B cell (primary cell): Measurements from ENCODE around the gene CELF2. TPM values are rescaled to one million over a fixed set of nuclear protein-coding genes. Genes with fewer than 3 reads are reported as not detected.

Experiments
- ATAC-seq: fragments of 200-7000 bp; cut with Tn5 transposase; one replicate; pipeline ENCODE4 v1.10.0; 2021; ENCODE audit warnings: low read depth, mild to moderate bottlenecking, moderate number of reproducible peaks, moderate library complexity
- CTCF ChIA-PET: fragments of 350-600 bp; sonication (Branson Sonifier 250); formaldehyde crosslinking; loops from one replicate; lab custom pipeline; 2021; ENCODE audit warnings: antibody characterized with exemption, inconsistent platforms; lab: Charles Lee
- POLR2A ChIA-PET: fragments of 350-600 bp; sonication (Branson Sonifier 250); formaldehyde crosslinking; loops from one replicate; lab custom pipeline; 2021; ENCODE audit warnings: antibody characterized with exemption; lab: Charles Lee
- DNase-seq: peaks from one replicate; pipeline ENCODE4 v3.0.0; 2013
- H2AFZ ChIP-seq: 2 replicates; pipeline ENCODE4 v1.6.1; 2012; ENCODE audit warnings: mild to moderate bottlenecking, low read depth, low read length; ENCODE audit not compliant: insufficient read depth, poor library complexity, severe bottlenecking
- H3K27ac ChIP-seq, 2 donors: 1 replicate in 1 of 2; 2 replicates in 1 of 2; pipeline ENCODE4 v1.5.1; 2012 to 2013; ENCODE audit warnings: low read length in 2 of 2, mild to moderate bottlenecking in 2 of 2, moderate library complexity in 1 of 2
- H3K27me3 ChIP-seq, 4 experiments: fragments of 200-600 bp in 1 of 4; sonication (generic) in 1 of 4; replicated peaks in 1 of 4; 1 replicate in 2 of 4; 2 replicates in 2 of 4; pipeline versions ENCODE4 v1.6.1 to v1.7.0; 2013 to 2016; ENCODE audit warnings: low read length in 3 of 4, mild to moderate bottlenecking in 2 of 4, mixed read lengths in 1 of 4, moderate library complexity in 1 of 4; ENCODE audit not compliant: insufficient read depth in 4 of 4, control insufficient read depth in 3 of 4; ENCODE audit errors: control extremely low read depth in 1 of 4
- H3K36me3 ChIP-seq, 2 experiments: replicated peaks in 1 of 2; 1 replicate in 1 of 2; 2 replicates in 1 of 2; pipeline versions ENCODE4 v1.6.1 to v1.7.1; 2013; ENCODE audit warnings: low read length in 1 of 2; ENCODE audit not compliant: insufficient read depth in 2 of 2, control insufficient read depth in 1 of 2; ENCODE audit errors: control extremely low read depth in 1 of 2, extremely low read depth in 1 of 2
- H3K4me1 ChIP-seq, 2 donors: fragments of 200-600 bp in 1 of 2; sonication (generic) in 1 of 2; 1 replicate in 1 of 2; 2 replicates in 1 of 2; pipeline versions ENCODE4 v1.5.1 to v1.6.1; 2013 to 2017; ENCODE audit warnings: low read length in 2 of 2; ENCODE audit not compliant: control insufficient read depth in 2 of 2, insufficient read depth in 2 of 2
- H3K4me2 ChIP-seq: replicated peaks from 2 replicates; pipeline ENCODE3; 2012; ENCODE audit warnings: mild to moderate bottlenecking, low read depth, low read length; ENCODE audit not compliant: poor library complexity, severe bottlenecking
- H3K4me3 ChIP-seq, 5 experiments: fragments of 200-600 bp in 1 of 5; sonication (generic) in 1 of 5; 1 replicate in 3 of 5; 2 replicates in 2 of 5; pipeline versions ENCODE4 v1.5.1 to v1.7.0; 2011 to 2016; ENCODE audit warnings: low read length in 4 of 5, mild to moderate bottlenecking in 4 of 5, low read depth in 2 of 5, control low read depth in 1 of 5, moderate library complexity in 1 of 5; ENCODE audit not compliant: insufficient read depth in 1 of 5; ENCODE audit errors: control extremely low read depth in 1 of 5, extremely low read depth in 1 of 5
- H3K79me2 ChIP-seq: fragments of 200-600 bp; sonication (generic); one replicate; pipeline ENCODE4 v1.6.0; 2016; ENCODE audit warnings: low read length; ENCODE audit not compliant: control insufficient read depth, insufficient read depth
- H3K9ac ChIP-seq: fragments of 200-600 bp; sonication (generic); 2 replicates; pipeline ENCODE4 v1.6.1; 2017; ENCODE audit warnings: mild to moderate bottlenecking, low read length, moderate library complexity
- H3K9me3 ChIP-seq, 3 donors: one replicate each; pipeline versions ENCODE4 v1.6.1 to v1.7.1; 2013; ENCODE audit warnings: low read length in 2 of 3; ENCODE audit not compliant: control insufficient read depth in 2 of 3, insufficient read depth in 1 of 3; ENCODE audit errors: control extremely low read depth in 1 of 3
- H4K20me1 ChIP-seq: 2 replicates; pipeline ENCODE4 v1.6.0; 2012; ENCODE audit warnings: mild to moderate bottlenecking, low read length; ENCODE audit not compliant: insufficient read depth, control insufficient read depth, poor library complexity, severe bottlenecking
- H3K27ac Mint-ChIP-seq: one replicate; pipeline ENCODE4 v1.8.0; 2021; ENCODE audit warnings: mixed read lengths
- H3K27me3 Mint-ChIP-seq: one replicate; pipeline ENCODE4 v1.8.0; 2021; ENCODE audit warnings: mixed read lengths
- H3K4me1 Mint-ChIP-seq: one replicate; pipeline ENCODE4 v1.8.0; 2021; ENCODE audit warnings: mixed read lengths
- H3K4me3 Mint-ChIP-seq: one replicate; pipeline ENCODE4 v1.8.0; 2021; ENCODE audit warnings: mixed read lengths
- H3K9me3 Mint-ChIP-seq: one replicate; pipeline ENCODE4 v1.8.0; 2022; ENCODE audit warnings: mixed read lengths; ENCODE audit not compliant: insufficient read depth
- CTCF ChIP-seq: fragments of 200-600 bp; IDR thresholded peaks from one replicate; pipeline ENCODE4 v1.8.0; 2022; ENCODE audit warnings: antibody characterized with exemption, mild to moderate bottlenecking
- EZH2 ChIP-seq: IDR thresholded peaks from 2 replicates; pipeline ENCODE4 v1.6.1; 2012; ENCODE audit warnings: borderline replicate concordance, low read depth, mild to moderate bottlenecking, moderate library complexity, low read length; ENCODE audit not compliant: insufficient read depth, poor library complexity, severe bottlenecking
- WGBS: methylation state at CpG from one replicate; pipeline ENCODE4 v1.1.5; 2013; ENCODE audit warnings: missing lambda C conversion rate; ENCODE audit not compliant: insufficient coverage; 5-methylcytosine and 5-hydroxymethylcytosine counted together
- intact Hi-C: fragments of 100-400 bp; cut with micrococcal nuclease; formaldehyde crosslinking; loops from one replicate; pipeline ENCODE4 v1.10.0; 2022
- polyA plus RNA-seq: library from polyadenylated mRNA; depleted of rRNA; stranded (reverse); fragments of >200 nt; gene quantifications from 2 replicates; pipeline ENCODE4 v1.2.3, GENCODE V29; 2012
- total RNA-seq, 2 donors: library from RNA; stranded (reverse); fragments of 120-200 nt in 1 of 2; gene quantifications; 1 replicate in 1 of 2; 2 replicates in 1 of 2; pipeline versions ENCODE4 v1.2.3 to v1.2.4, GENCODE V29; 2013 to 2022

The CELF2 gene
- total and polyA plus RNA-seq, 2 donors (not counting 1 experiment from before 2014, with no cell fraction given): 59.5 to 112 TPM

- H3K27me3 Mint-ChIP-seq: no peaks in the 10 kb centered on the region
- CTCF ChIA-PET: interaction anchor here (0.7 to 6.3 kb wide), 35 partner anchors 13 to 490 kb away, joined by 3 to 85 read pairs (median 4); no protein-coding TSS in a partner anchor
- no peak for TF ChIP-seq EZH2
- TF ChIP-seq CTCF: peak; percentile 49
- ATAC-seq (no peak), DNase-seq (no peak)
- H3K9me3 ChIP-seq: peaks cover 0 to 4% (median 0%) of the 10 kb centered on the region in 3 donors
- no peak overlapping the region for H3K27ac Mint-ChIP-seq
- no peak overlapping the region for H3K27ac ChIP-seq
- H3K27me3 ChIP-seq: no peaks in the 10 kb centered on the region
- H3K4me1 ChIP-seq: peaks cover 27 to 31% of the 10 kb centered on the region in 2 donors
- POLR2A ChIA-PET: interaction anchor here (0.6 to 0.7 kb wide), 2 partner anchors 126 to 457 kb away, joined by 4 to 6 read pairs; no protein-coding TSS in a partner anchor
- H3K4me1 Mint-ChIP-seq: peaks cover 38% of the 10 kb centered on the region
- 84% methylated on average over 5 of the region's 7 CpGs for WGBS
- no peak overlapping the region for H3K9ac ChIP-seq
- H3K4me2 ChIP-seq: no peak overlapping the region
- peaks cover 97% of the 10 kb centered on the region for H3K79me2 ChIP-seq
- no peak overlapping the region for H3K4me3 Mint-ChIP-seq
- H3K4me3 ChIP-seq: no peak overlapping the region
- H3K9me3 Mint-ChIP-seq: no peaks in the 10 kb centered on the region
- peaks cover 92% of the 10 kb centered on the region for H4K20me1 ChIP-seq
- H2AFZ ChIP-seq: no peak overlapping the region
- H3K36me3 ChIP-seq: peaks cover 11 to 77% of the 10 kb centered on the region in 2 experiments
- intact Hi-C loops: loop anchor here (1.0 kb wide), 2 partner anchors 128 to 158 kb away; no protein-coding TSS in a partner anchor
These were observed 253.1 kb downstream of the CELF2 start for GRCh38 chr10:11270858-11271179.

- ATAC-seq: no peak
- Mint-ChIP-seq H3K9me3 (no peaks in the 10 kb centered on the region), H3K27me3 (no peaks in the 10 kb centered on the region), H3K4me3 (no peak overlapping the region), H3K27ac (peak overlapping the region; percentile 46), H3K4me1 (peaks cover 19% of the 10 kb centered on the region)
- Histone ChIP-seq H3K9ac (no peak overlapping the region), H3K4me2 (no peak overlapping the region), H3K79me2 (peaks cover 90% of the 10 kb centered on the region), H3K36me3 (peaks cover 9 to 97% of the 10 kb centered on the region in 2 experiments), H3K4me1 (peaks cover 13 to 16% of the 10 kb centered on the region in 2 donors), H3K27me3 (no peaks in the 10 kb centered on the region), H4K20me1 (peaks cover 91% of the 10 kb centered on the region), H3K4me3 (no peak overlapping the region), H2AFZ (no peak overlapping the region), H3K27ac (peak overlapping the region in 1 of 2 donors; percentile 55), H3K9me3 (peaks cover 0 to 4% (median 0%) of the 10 kb centered on the region in 3 donors)
- TF ChIP-seq CTCF (no peak), EZH2 (no peak)
- WGBS: 66% methylated on average over 10 of the region's 15 CpGs
- intact Hi-C loops: no loop called here
- no peak for DNase-seq
- ChIA-PET CTCF (interaction anchor here (1.0 to 6.3 kb wide), 6 partner anchors 30 to 312 kb away, joined by 3 to 85 read pairs (median 16); no protein-coding TSS in a partner anchor), POLR2A (no interaction called here)
These were observed 255.3 kb downstream of the CELF2 start for GRCh38 chr10:11272915-11273389.
